OCI-LY3 (cell line): ENCODE data around the gene HDAC4.

ENCODE experiments used
- CTCF ChIP-seq: fragments of 200-600, 300-600 bp; sonication (generic); IDR thresholded peaks from 2 replicates; pipeline ENCODE4 v1.5.1; 2014; ENCODE audit warnings: antibody characterized with exemption, low read length, low read depth
- EZH2phosphoT487 ChIP-seq: fragments of 200-600 bp; shearing (Covaris generic); IDR thresholded peaks from 2 replicates; pipeline ENCODE4 v1.6.1; 2018; ENCODE audit warnings: antibody characterized with exemption, mixed run types, low read depth

- no peak for TF ChIP-seq CTCF
- no peak for TF ChIP-seq EZH2phosphoT487
These were observed 21.1 kb downstream of the HDAC4 start for GRCh38 chr2:239379641-239380170.
